CD4-positive, CD25-positive, alpha-beta regulatory T cell (primary cell): ENCODE measurements around the gene TEX51. TPM values are rescaled to one million over a fixed set of nuclear protein-coding genes. Genes with fewer than 3 reads are reported as not detected.

Experiments used
- ATAC-seq, 2 donors: fragments of 150-1000 bp; cut with Tn5 transposase; one replicate each; pipeline ENCODE4 v1.10.0; 2021; ENCODE audit warnings: low read depth in 2 of 2, moderate number of reproducible peaks in 2 of 2, moderate library complexity in 1 of 2
- DNase-seq, 3 donors: peaks; one replicate each; pipeline versions ENCODE4 v3.0.0 to v3.0.0-alpha.2; 2012 to 2022; ENCODE audit warnings: mixed read lengths in 1 of 3
- H3K27ac ChIP-seq: one replicate; pipeline ENCODE4 v1.7.0; 2013; ENCODE audit warnings: mild to moderate bottlenecking, low read length; ENCODE audit not compliant: insufficient read depth, poor library complexity, severe bottlenecking
- H3K27me3 ChIP-seq: one replicate; pipeline ENCODE4 v1.7.0; 2013; ENCODE audit warnings: low read length; ENCODE audit not compliant: control insufficient read depth, insufficient read depth
- H3K36me3 ChIP-seq: one replicate; pipeline ENCODE4 v1.7.0; 2013; ENCODE audit warnings: mild to moderate bottlenecking, low read length, moderate library complexity; ENCODE audit not compliant: control insufficient read depth, insufficient read depth
- H3K4me1 ChIP-seq: 2 replicates; pipeline ENCODE4 v1.7.0; 2013; ENCODE audit warnings: mild to moderate bottlenecking, low read length; ENCODE audit not compliant: insufficient read depth, control insufficient read depth, poor library complexity, severe bottlenecking
- H3K4me3 ChIP-seq: one replicate; pipeline ENCODE4 v1.7.0; 2013; ENCODE audit warnings: low read depth, mild to moderate bottlenecking, low read length, moderate library complexity
- H3K9me3 ChIP-seq, 2 experiments: 1 replicate in 1 of 2; 2 replicates in 1 of 2; pipeline ENCODE4 v1.7.0; 2013; ENCODE audit warnings: low read length in 2 of 2, mild to moderate bottlenecking in 1 of 2, moderate library complexity in 1 of 2; ENCODE audit not compliant: control insufficient read depth in 2 of 2
- H3K27ac Mint-ChIP-seq, 3 donors: one replicate each; pipeline ENCODE4 v1.8.0; 2020 to 2022; ENCODE audit warnings: mild to moderate bottlenecking in 3 of 3, mixed read lengths in 3 of 3, moderate library complexity in 2 of 3
- H3K27me3 Mint-ChIP-seq: one replicate; pipeline ENCODE4 v1.8.0; 2022; ENCODE audit warnings: mild to moderate bottlenecking, mixed read lengths
- H3K36me3 Mint-ChIP-seq: one replicate; pipeline ENCODE4 v1.8.0; 2020; ENCODE audit warnings: mixed read lengths
- H3K4me1 Mint-ChIP-seq, 4 donors: one replicate each; pipeline ENCODE4 v1.8.0; 2020 to 2022; ENCODE audit warnings: mixed read lengths in 4 of 4, mild to moderate bottlenecking in 1 of 4
- H3K4me3 Mint-ChIP-seq, 4 donors: one replicate each; pipeline ENCODE4 v1.8.0; 2020 to 2022; ENCODE audit warnings: mild to moderate bottlenecking in 4 of 4, mixed read lengths in 4 of 4, moderate library complexity in 3 of 4
- H3K9me3 Mint-ChIP-seq, 7 donors: one replicate each; pipeline ENCODE4 v1.8.0; 2020 to 2022; ENCODE audit warnings: mixed read lengths in 7 of 7, mild to moderate bottlenecking in 3 of 7, moderate library complexity in 2 of 7
- polyA plus RNA-seq, 4 donors: library from polyadenylated mRNA; unstranded; fragments of 300-500 nt; fragmentation: Illumina TruSeq; gene quantifications; one replicate each; pipeline ENCODE4 v1.2.3, GENCODE V29; 2021
- total RNA-seq: library from RNA; stranded (reverse); gene quantifications from one replicate; pipeline ENCODE4 v1.2.3, GENCODE V29; 2022

TEX51 gene
- total and polyA plus RNA-seq, 5 donors from 2014 or later: not detected

GRCh38 chr2:126863336-126864015 lies 35.2 kb upstream of the TEX51 start:
- Histone ChIP-seq H3K27ac (no peak overlapping the region), H3K27me3 (no peaks in the 10 kb centered on the region), H3K9me3 (no peaks in the 10 kb centered on the region), H3K4me1 (no peaks in the 10 kb centered on the region), H3K4me3 (no peak overlapping the region), H3K36me3 (no peaks in the 10 kb centered on the region)
- DNase-seq: no peak
- no peak overlapping the region for H3K4me3 Mint-ChIP-seq
- ATAC-seq: no peak
- no peaks in the 10 kb centered on the region for H3K27me3 Mint-ChIP-seq
- no peaks in the 10 kb centered on the region for H3K36me3 Mint-ChIP-seq
- no peak overlapping the region for H3K27ac Mint-ChIP-seq
- H3K9me3 Mint-ChIP-seq: peaks cover 0 to 6% (median 0%) of the 10 kb centered on the region in 7 donors
- H3K4me1 Mint-ChIP-seq: no peaks in the 10 kb centered on the region

- no peak overlapping the region for H3K27ac ChIP-seq
- H3K4me1 Mint-ChIP-seq: no peaks in the 10 kb centered on the region
- no peaks in the 10 kb centered on the region for H3K27me3 Mint-ChIP-seq
- H3K4me3 ChIP-seq: no peak overlapping the region
- H3K4me1 ChIP-seq: no peaks in the 10 kb centered on the region
- H3K9me3 ChIP-seq: no peaks in the 10 kb centered on the region
- peaks cover 0 to 6% (median 0%) of the 10 kb centered on the region in 7 donors for H3K9me3 Mint-ChIP-seq
- H3K27me3 ChIP-seq: no peaks in the 10 kb centered on the region
- DNase-seq: no peak
- H3K4me3 Mint-ChIP-seq: no peak overlapping the region
- H3K36me3 Mint-ChIP-seq: no peaks in the 10 kb centered on the region
- H3K27ac Mint-ChIP-seq: no peak overlapping the region
- no peak for ATAC-seq
- no peaks in the 10 kb centered on the region for H3K36me3 ChIP-seq
Measured at GRCh38 chr2:126864861-126865260, 33.8 kb upstream of the TEX51 start.

GRCh38 chr2:126866451-126866850 lies 32.2 kb upstream of the TEX51 start:
- ATAC-seq (no peak), DNase-seq (no peak)
- Histone ChIP-seq H3K9me3 (no peaks in the 10 kb centered on the region), H3K4me3 (no peak overlapping the region), H3K27me3 (no peaks in the 10 kb centered on the region), H3K36me3 (no peaks in the 10 kb centered on the region), H3K27ac (no peak overlapping the region), H3K4me1 (no peaks in the 10 kb centered on the region)
- Mint-ChIP-seq H3K4me1 (no peaks in the 10 kb centered on the region), H3K36me3 (no peaks in the 10 kb centered on the region), H3K4me3 (no peak overlapping the region), H3K9me3 (peaks cover 0 to 6% (median 0%) of the 10 kb centered on the region in 7 donors), H3K27me3 (no peaks in the 10 kb centered on the region), H3K27ac (no peak overlapping the region)

GRCh38 chr2:126874961-126875360 lies 23.7 kb upstream of the TEX51 start:
- Mint-ChIP-seq H3K4me1 (no peaks in the 10 kb centered on the region), H3K27ac (no peak overlapping the region), H3K9me3 (peaks cover 0 to 16% (median 8%) of the 10 kb centered on the region in 7 donors), H3K36me3 (peaks cover 6% of the 10 kb centered on the region), H3K4me3 (no peak overlapping the region), H3K27me3 (no peaks in the 10 kb centered on the region)
- no peak overlapping the region for H3K4me3 ChIP-seq
- DNase-seq (no peak), ATAC-seq (no peak)
- no peaks in the 10 kb centered on the region for H3K27me3 ChIP-seq
- H3K27ac ChIP-seq: no peak overlapping the region
- H3K36me3 ChIP-seq: no peaks in the 10 kb centered on the region
- peaks cover 4 to 7% of the 10 kb centered on the region in 2 experiments for H3K9me3 ChIP-seq
- H3K4me1 ChIP-seq: no peaks in the 10 kb centered on the region

- Mint-ChIP-seq H3K27ac (no peak overlapping the region), H3K4me3 (no peak overlapping the region), H3K9me3 (peaks cover 0 to 16% (median 8%) of the 10 kb centered on the region in 7 donors), H3K36me3 (peaks cover 6% of the 10 kb centered on the region), H3K27me3 (no peaks in the 10 kb centered on the region), H3K4me1 (no peaks in the 10 kb centered on the region)
- no peak for ATAC-seq
- H3K9me3 ChIP-seq: peaks cover 4 to 7% of the 10 kb centered on the region in 2 experiments
- DNase-seq: no peak
- no peak overlapping the region for H3K4me3 ChIP-seq
- H3K36me3 ChIP-seq: no peaks in the 10 kb centered on the region
- no peaks in the 10 kb centered on the region for H3K4me1 ChIP-seq
- no peak overlapping the region for H3K27ac ChIP-seq
- no peaks in the 10 kb centered on the region for H3K27me3 ChIP-seq
Measured at GRCh38 chr2:126876631-126877030, 22.1 kb upstream of the TEX51 start.

- H3K9me3 ChIP-seq: peaks cover 4 to 7% of the 10 kb centered on the region in 2 experiments
- ATAC-seq (no peak), DNase-seq (no peak)
- peaks cover 0 to 16% (median 8%) of the 10 kb centered on the region in 7 donors for H3K9me3 Mint-ChIP-seq
- H3K27me3 ChIP-seq: no peaks in the 10 kb centered on the region
- no peak overlapping the region for H3K27ac Mint-ChIP-seq
- H3K4me1 Mint-ChIP-seq: no peaks in the 10 kb centered on the region
- no peaks in the 10 kb centered on the region for H3K4me1 ChIP-seq
- no peaks in the 10 kb centered on the region for H3K36me3 ChIP-seq
- no peak overlapping the region for H3K27ac ChIP-seq
- H3K4me3 ChIP-seq: no peak overlapping the region
- no peak overlapping the region for H3K4me3 Mint-ChIP-seq
- no peaks in the 10 kb centered on the region for H3K27me3 Mint-ChIP-seq
- H3K36me3 Mint-ChIP-seq: peaks cover 6% of the 10 kb centered on the region
Measured at GRCh38 chr2:126877041-126877440, 21.6 kb upstream of the TEX51 start.

GRCh38 chr2:126877861-126878565 lies 20.7 kb upstream of the TEX51 start:
- Histone ChIP-seq H3K4me3 (no peak overlapping the region), H3K27me3 (no peaks in the 10 kb centered on the region), H3K27ac (no peak overlapping the region), H3K4me1 (no peaks in the 10 kb centered on the region), H3K36me3 (no peaks in the 10 kb centered on the region), H3K9me3 (peaks cover 4 to 7% of the 10 kb centered on the region in 2 experiments)
- no peak overlapping the region for H3K27ac Mint-ChIP-seq
- H3K4me1 Mint-ChIP-seq: no peaks in the 10 kb centered on the region
- H3K4me3 Mint-ChIP-seq: no peak overlapping the region
- ATAC-seq (no peak), DNase-seq (no peak)
- H3K27me3 Mint-ChIP-seq: no peaks in the 10 kb centered on the region
- H3K9me3 Mint-ChIP-seq: peaks cover 0 to 16% (median 8%) of the 10 kb centered on the region in 7 donors
- H3K36me3 Mint-ChIP-seq: peaks cover 6% of the 10 kb centered on the region
